ENCODE results near the gene CX3CL1. TPM values are rescaled to one million over a fixed set of nuclear protein-coding genes. Genes with fewer than 3 reads are reported as not detected.
A peak's percentile ranks its signal among the peaks of the same experiment; 100 is the strongest.

The CX3CL1 gene
- polyA plus RNA-seq, 4 donors: 0.67 to 25.4 (median 9.7) TPM

GRCh38 chr16:57388359-57389086 lies 16.2 kb downstream of the CX3CL1 start:
- WGBS, 3 donors: 39 to 57% (median 47%) methylated on average over 7 of the region's 7 CpGs
- peak overlapping the region in 1 of 3 donors; percentile 8 for H3K27ac ChIP-seq (ENCODE audit: low read depth in 1 of 3, low read length in 2 of 3)
- DNase-seq (peak; percentile 40 to 71), FAIRE-seq (no peak)
- no peak overlapping the region for H3K4me3 ChIP-seq (ENCODE audit: low read depth in 1 of 3, low read length in 3 of 3)
- peaks cover 0 to 2% (median 0%) of the 10 kb centered on the region in 3 donors for H3K36me3 ChIP-seq (ENCODE audit: control insufficient read depth in 3 of 3, insufficient read depth in 2 of 3, low read depth in 1 of 3, low read length in 3 of 3)
- H3K4me1 ChIP-seq (ENCODE audit: control insufficient read depth in 3 of 3, insufficient read depth in 2 of 3, low read depth in 1 of 3, low read length in 2 of 3): peaks cover 2 to 36% (median 5%) of the 10 kb centered on the region in 3 donors
- no peaks in the 10 kb centered on the region for H3K27me3 ChIP-seq (ENCODE audit: control insufficient read depth in 3 of 3, insufficient read depth in 3 of 3, low read length in 3 of 3)
- H3K9me3 ChIP-seq (ENCODE audit: control insufficient read depth in 2 of 2, insufficient read depth in 1 of 2, low read depth in 1 of 2, low read length in 1 of 2): peaks cover 0 to 4% of the 10 kb centered on the region in 2 donors

DNA sequence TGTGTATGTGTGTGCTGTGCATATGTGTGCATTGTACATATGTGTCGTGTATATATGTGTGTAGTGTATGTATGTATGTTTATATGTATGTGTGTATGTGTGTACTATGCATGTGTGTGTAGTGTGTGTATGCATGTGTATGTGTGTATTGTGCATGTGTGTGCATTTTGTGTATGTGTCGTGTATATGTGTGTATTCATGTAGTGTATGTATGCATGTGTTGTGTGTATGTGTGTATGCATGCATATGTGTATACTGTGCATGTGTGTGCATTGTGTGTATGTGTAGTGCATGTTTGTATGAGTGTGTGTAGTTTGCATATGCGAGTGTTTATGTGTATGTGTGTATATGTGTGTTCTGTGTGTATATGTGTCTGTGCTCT lies 16.8 kb downstream of the CX3CL1 start:
- Histone ChIP-seq H3K9me3 (ENCODE audit: control insufficient read depth in 2 of 2, insufficient read depth in 1 of 2, low read depth in 1 of 2, low read length in 1 of 2) (peaks cover 0 to 4% of the 10 kb centered on the region in 2 donors), H3K27me3 (ENCODE audit: control insufficient read depth in 3 of 3, insufficient read depth in 3 of 3, low read length in 3 of 3) (no peaks in the 10 kb centered on the region), H3K4me1 (ENCODE audit: control insufficient read depth in 3 of 3, insufficient read depth in 2 of 3, low read depth in 1 of 3, low read length in 2 of 3) (peaks cover 1 to 33% (median 2%) of the 10 kb centered on the region in 3 donors), H3K27ac (ENCODE audit: low read depth in 1 of 3, low read length in 2 of 3) (no peak overlapping the region), H3K4me3 (ENCODE audit: low read depth in 1 of 3, low read length in 3 of 3) (no peak overlapping the region), H3K36me3 (ENCODE audit: control insufficient read depth in 3 of 3, insufficient read depth in 2 of 3, low read depth in 1 of 3, low read length in 3 of 3) (peaks cover 0 to 2% (median 0%) of the 10 kb centered on the region in 3 donors)
- 93 to 95% (median 94%) methylated on average over 3 of the region's 3 CpGs for WGBS, 3 donors
- FAIRE-seq (no peak), DNase-seq (no peak)

DNA sequence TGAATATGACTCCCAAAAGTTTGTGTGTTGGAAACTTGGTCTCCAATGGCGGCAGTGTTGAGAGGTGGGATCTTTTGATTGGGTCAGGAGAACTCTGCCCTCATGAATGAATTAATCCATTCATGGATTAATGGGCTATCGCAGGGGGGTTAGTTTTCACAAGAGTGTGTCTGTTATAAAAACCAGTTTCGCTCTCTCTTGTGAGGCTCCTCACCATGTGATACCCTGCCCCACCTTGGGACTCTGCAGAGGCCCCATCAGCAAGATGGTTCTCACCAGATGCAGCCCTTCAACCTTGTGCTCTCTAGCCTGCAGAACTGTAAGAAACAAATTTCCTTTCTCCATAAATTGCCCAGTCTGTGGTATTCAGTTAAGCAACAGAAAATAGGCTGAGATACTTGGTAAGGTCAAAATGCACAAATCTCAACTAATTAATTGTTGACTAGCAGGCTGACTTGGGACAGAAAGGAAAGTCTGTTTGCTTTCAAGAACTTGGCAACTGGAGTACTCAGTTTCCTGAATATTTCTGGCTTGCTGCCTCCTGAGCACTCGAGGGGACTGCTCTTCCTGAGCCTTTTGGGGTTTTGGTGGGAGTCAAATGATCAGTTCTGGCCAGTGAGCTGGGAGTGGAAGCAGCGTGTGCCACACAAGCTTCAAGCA lies 18.5 kb downstream of the CX3CL1 start:
- WGBS, 3 donors: 69 to 81% (median 76%) methylated on average over 5 of the region's 5 CpGs
- DNase-seq (peak in 1 of 2 donors; percentile 48), FAIRE-seq (no peak)
- Histone ChIP-seq H3K4me3 (ENCODE audit: low read depth in 1 of 3, low read length in 3 of 3) (no peak overlapping the region), H3K27ac (ENCODE audit: low read depth in 1 of 3, low read length in 2 of 3) (peak overlapping the region in 1 of 3 donors; percentile 11), H3K27me3 (ENCODE audit: control insufficient read depth in 3 of 3, insufficient read depth in 3 of 3, low read length in 3 of 3) (no peaks in the 10 kb centered on the region), H3K9me3 (ENCODE audit: control insufficient read depth in 2 of 2, insufficient read depth in 1 of 2, low read depth in 1 of 2, low read length in 1 of 2) (peaks cover 0 to 9% of the 10 kb centered on the region in 2 donors), H3K36me3 (ENCODE audit: control insufficient read depth in 3 of 3, insufficient read depth in 2 of 3, low read depth in 1 of 3, low read length in 3 of 3) (no peaks in the 10 kb centered on the region), H3K4me1 (ENCODE audit: control insufficient read depth in 3 of 3, insufficient read depth in 2 of 3, low read depth in 1 of 3, low read length in 2 of 3) (peaks cover 0 to 26% (median 0%) of the 10 kb centered on the region in 3 donors)

DNA sequence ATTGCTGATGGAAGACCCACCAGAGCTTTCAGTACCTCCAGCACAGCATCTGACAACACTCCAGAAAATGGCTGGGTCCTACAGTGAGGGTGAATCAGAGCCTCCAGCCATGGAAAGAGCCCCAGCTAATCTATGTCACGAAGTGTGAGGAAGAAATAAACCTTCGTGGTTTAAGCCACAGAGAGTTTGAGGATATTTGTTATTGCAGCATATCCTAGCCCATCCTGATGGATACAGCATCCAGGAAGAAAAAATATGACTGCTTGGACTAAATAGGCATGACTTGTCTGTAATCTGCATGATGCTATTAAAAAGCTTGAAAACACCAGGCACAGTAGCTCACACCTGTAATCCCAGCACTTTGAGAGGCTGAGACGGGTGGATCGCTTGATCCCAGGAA lies 19.0 kb downstream of the CX3CL1 start:
- Histone ChIP-seq H3K27me3 (ENCODE audit: control insufficient read depth in 3 of 3, insufficient read depth in 3 of 3, low read length in 3 of 3) (no peaks in the 10 kb centered on the region), H3K4me3 (ENCODE audit: low read depth in 1 of 3, low read length in 3 of 3) (no peak overlapping the region), H3K36me3 (ENCODE audit: control insufficient read depth in 3 of 3, insufficient read depth in 2 of 3, low read depth in 1 of 3, low read length in 3 of 3) (no peaks in the 10 kb centered on the region), H3K27ac (ENCODE audit: low read depth in 1 of 3, low read length in 2 of 3) (peak overlapping the region in 1 of 3 donors; percentile 11), H3K4me1 (ENCODE audit: control insufficient read depth in 3 of 3, insufficient read depth in 2 of 3, low read depth in 1 of 3, low read length in 2 of 3) (peaks cover 0 to 22% (median 0%) of the 10 kb centered on the region in 3 donors), H3K9me3 (ENCODE audit: control insufficient read depth in 2 of 2, insufficient read depth in 1 of 2, low read depth in 1 of 2, low read length in 1 of 2) (peaks cover 0 to 9% of the 10 kb centered on the region in 2 donors)
- 76 to 88% (median 81%) methylated on average over 4 of the region's 4 CpGs for WGBS, 3 donors
- DNase-seq (no peak), FAIRE-seq (no peak)

DNA sequence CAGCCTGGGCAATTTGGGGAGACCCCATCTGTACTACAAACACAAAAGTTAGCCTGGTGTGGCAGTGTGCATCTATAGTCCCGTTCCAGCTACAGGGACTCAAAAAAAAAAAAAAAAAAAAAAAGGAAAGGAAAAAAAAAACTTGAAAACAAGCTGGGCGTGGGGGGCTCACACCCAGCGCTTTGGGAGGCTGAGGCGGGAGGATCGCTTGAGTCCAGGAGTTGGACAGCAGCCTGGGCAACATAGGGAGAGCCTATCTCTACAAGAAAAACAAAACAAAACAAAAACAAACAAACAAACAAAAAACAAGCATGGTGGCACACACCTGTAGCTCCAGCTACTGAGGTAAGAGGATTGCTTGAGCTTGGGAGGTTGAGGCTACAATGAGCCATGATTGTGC lies 19.4 kb downstream of the CX3CL1 start:
- FAIRE-seq: no peak

DNA sequence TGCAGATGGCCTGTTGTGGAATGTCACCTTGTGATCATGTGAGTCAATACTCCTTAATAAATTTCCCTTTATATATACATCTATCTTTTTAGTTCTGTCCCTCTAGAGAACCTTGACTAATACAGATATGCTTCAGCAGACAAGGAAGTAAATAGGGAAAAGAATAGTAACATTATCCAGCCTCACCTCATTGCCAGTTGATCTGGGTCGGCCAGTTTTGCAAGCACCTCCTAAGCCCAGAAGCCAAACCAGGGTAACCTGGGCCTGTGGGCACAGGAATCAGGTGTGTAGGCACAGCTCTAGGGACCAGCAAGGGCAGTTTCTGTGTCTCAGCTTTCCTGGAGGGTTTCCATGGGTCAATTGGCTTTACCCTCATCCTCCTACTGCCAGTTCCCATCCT lies 20.4 kb downstream of the CX3CL1 start:
- H3K27ac ChIP-seq (ENCODE audit: low read depth in 1 of 3, low read length in 2 of 3): no peak overlapping the region
- peaks cover 0 to 16% (median 0%) of the 10 kb centered on the region in 3 donors for H3K4me1 ChIP-seq (ENCODE audit: control insufficient read depth in 3 of 3, insufficient read depth in 2 of 3, low read depth in 1 of 3, low read length in 2 of 3)
- no peaks in the 10 kb centered on the region for H3K36me3 ChIP-seq (ENCODE audit: control insufficient read depth in 3 of 3, insufficient read depth in 2 of 3, low read depth in 1 of 3, low read length in 3 of 3)
- DNase-seq: no peak
- H3K27me3 ChIP-seq (ENCODE audit: control insufficient read depth in 3 of 3, insufficient read depth in 3 of 3, low read length in 3 of 3): no peaks in the 10 kb centered on the region
- H3K9me3 ChIP-seq (ENCODE audit: control insufficient read depth in 2 of 2, insufficient read depth in 1 of 2, low read depth in 1 of 2, low read length in 1 of 2): peaks cover 0 to 9% of the 10 kb centered on the region in 2 donors
- 12 to 31% (median 25%) methylated on average over 1 of the region's 1 CpG for WGBS, 3 donors
- no peak overlapping the region for H3K4me3 ChIP-seq (ENCODE audit: low read depth in 1 of 3, low read length in 3 of 3)
- FAIRE-seq: no peak

More for the DNA sequence above, 19.4 kb downstream of the CX3CL1 start:
- no peaks in the 10 kb centered on the region for H3K27me3 ChIP-seq (ENCODE audit: control insufficient read depth in 3 of 3, insufficient read depth in 3 of 3, low read length in 3 of 3)
- no peak overlapping the region for H3K27ac ChIP-seq (ENCODE audit: low read depth in 1 of 3, low read length in 2 of 3)
- DNase-seq: no peak
- 86 to 87% (median 86%) methylated on average over 5 of the region's 5 CpGs for WGBS, 3 donors
- H3K4me3 ChIP-seq (ENCODE audit: low read depth in 1 of 3, low read length in 3 of 3): no peak overlapping the region
- peaks cover 0 to 19% (median 0%) of the 10 kb centered on the region in 3 donors for H3K4me1 ChIP-seq (ENCODE audit: control insufficient read depth in 3 of 3, insufficient read depth in 2 of 3, low read depth in 1 of 3, low read length in 2 of 3)
- no peaks in the 10 kb centered on the region for H3K36me3 ChIP-seq (ENCODE audit: control insufficient read depth in 3 of 3, insufficient read depth in 2 of 3, low read depth in 1 of 3, low read length in 3 of 3)
- peaks cover 0 to 9% of the 10 kb centered on the region in 2 donors for H3K9me3 ChIP-seq (ENCODE audit: control insufficient read depth in 2 of 2, insufficient read depth in 1 of 2, low read depth in 1 of 2, low read length in 1 of 2)

- Histone ChIP-seq H3K27me3 (ENCODE audit: control insufficient read depth in 3 of 3, insufficient read depth in 3 of 3, low read length in 3 of 3) (no peaks in the 10 kb centered on the region), H3K4me3 (ENCODE audit: low read depth in 1 of 3, low read length in 3 of 3) (no peak overlapping the region), H3K9me3 (ENCODE audit: control insufficient read depth in 2 of 2, insufficient read depth in 1 of 2, low read depth in 1 of 2, low read length in 1 of 2) (peaks cover 0 to 9% of the 10 kb centered on the region in 2 donors), H3K36me3 (ENCODE audit: control insufficient read depth in 3 of 3, insufficient read depth in 2 of 3, low read depth in 1 of 3, low read length in 3 of 3) (no peaks in the 10 kb centered on the region), H3K27ac (ENCODE audit: low read depth in 1 of 3, low read length in 2 of 3) (no peak overlapping the region), H3K4me1 (ENCODE audit: control insufficient read depth in 3 of 3, insufficient read depth in 2 of 3, low read depth in 1 of 3, low read length in 2 of 3) (peaks cover 0 to 10% (median 0%) of the 10 kb centered on the region in 3 donors)
- DNase-seq: peak; percentile 27 to 88
- 35 to 62% (median 49%) methylated on average over 7 of the region's 7 CpGs for WGBS, 3 donors
- no peak for FAIRE-seq
Measured at GRCh38 chr16:57394444-57394843, 22.2 kb downstream of the CX3CL1 start.

DNA sequence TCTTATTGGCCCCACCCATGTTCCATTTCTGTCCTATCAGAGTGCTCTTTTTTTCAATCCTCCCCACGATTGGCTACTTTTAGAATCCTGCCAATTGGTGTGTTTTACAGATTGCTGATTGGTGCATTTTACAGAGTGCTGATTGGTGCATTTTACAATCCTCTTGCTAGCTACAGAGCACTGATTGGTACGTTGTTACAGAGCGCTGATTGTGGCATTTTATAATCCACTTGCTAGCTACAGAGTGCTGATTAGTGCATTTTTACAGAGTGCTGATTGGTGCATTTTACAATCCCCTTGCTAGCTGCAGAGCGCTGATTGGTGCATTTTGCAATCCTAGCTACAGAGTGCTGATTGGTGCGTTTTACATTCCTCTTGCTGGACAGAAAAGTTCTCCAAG lies 22.7 kb downstream of the CX3CL1 start:
- Histone ChIP-seq H3K9me3 (ENCODE audit: control insufficient read depth in 2 of 2, insufficient read depth in 1 of 2, low read depth in 1 of 2, low read length in 1 of 2) (peaks cover 0 to 9% of the 10 kb centered on the region in 2 donors), H3K4me1 (ENCODE audit: control insufficient read depth in 3 of 3, insufficient read depth in 2 of 3, low read depth in 1 of 3, low read length in 2 of 3) (peaks cover 0 to 10% (median 0%) of the 10 kb centered on the region in 3 donors), H3K27ac (ENCODE audit: low read depth in 1 of 3, low read length in 2 of 3) (no peak overlapping the region), H3K4me3 (ENCODE audit: low read depth in 1 of 3, low read length in 3 of 3) (no peak overlapping the region), H3K36me3 (ENCODE audit: control insufficient read depth in 3 of 3, insufficient read depth in 2 of 3, low read depth in 1 of 3, low read length in 3 of 3) (no peaks in the 10 kb centered on the region), H3K27me3 (ENCODE audit: control insufficient read depth in 3 of 3, insufficient read depth in 3 of 3, low read length in 3 of 3) (no peaks in the 10 kb centered on the region)
- 92 to 93% (median 92%) methylated on average over 5 of the region's 5 CpGs for WGBS, 3 donors
- DNase-seq: no peak
- no peak for FAIRE-seq
